Peyer's patch (tissue), 4 donors: ENCODE measurements around the gene CCNYL1.
"Not testable (repeated sequence)": the region's sequence is repeated elsewhere in the genome, so short reads cannot be mapped to it uniquely, and the experiment has no call there.

ENCODE experiments used
- POLR2A ChIP-seq, 2 donors: fragments of 450-650 bp; IDR thresholded peaks; one replicate each; pipeline ENCODE4 v1.5.1; 2017; ENCODE audit warnings: antibody characterized with exemption in 2 of 2, mild to moderate bottlenecking in 2 of 2, moderate library complexity in 2 of 2
- TF ChIP-seq, protein P1 (sequence below), 6 experiments: fragments of 450-650 bp in 4 of 6; fragments of 200-600 bp in 2 of 6; sonication (generic) in 1 of 6; IDR thresholded peaks; one replicate each; pipeline ENCODE4 v1.5.1; 2017 to 2019; ENCODE audit warnings: antibody characterized with exemption in 6 of 6, mild to moderate bottlenecking in 3 of 6, moderate library complexity in 1 of 6

DNA sequence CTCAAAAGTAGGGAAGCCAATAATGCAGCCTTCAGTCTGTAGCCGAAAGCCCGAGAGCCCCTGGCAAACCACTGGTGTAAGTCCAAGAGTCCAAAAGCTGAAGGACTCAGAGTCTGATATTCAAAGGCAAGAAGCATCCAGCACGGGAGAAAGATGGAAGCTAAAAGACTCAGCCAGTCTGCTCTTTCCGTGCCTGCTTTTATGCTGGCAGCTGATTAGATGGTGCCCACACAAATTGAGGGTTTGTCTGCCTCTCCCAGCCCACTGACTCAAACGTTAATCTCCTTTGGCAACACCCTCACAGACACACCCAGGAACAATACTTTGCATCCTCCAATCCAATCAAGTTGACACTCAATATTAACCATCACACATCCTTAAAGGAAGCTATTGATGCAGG is 14.5 kb upstream of the CCNYL1 start:
- TF ChIP-seq, protein P1, sequence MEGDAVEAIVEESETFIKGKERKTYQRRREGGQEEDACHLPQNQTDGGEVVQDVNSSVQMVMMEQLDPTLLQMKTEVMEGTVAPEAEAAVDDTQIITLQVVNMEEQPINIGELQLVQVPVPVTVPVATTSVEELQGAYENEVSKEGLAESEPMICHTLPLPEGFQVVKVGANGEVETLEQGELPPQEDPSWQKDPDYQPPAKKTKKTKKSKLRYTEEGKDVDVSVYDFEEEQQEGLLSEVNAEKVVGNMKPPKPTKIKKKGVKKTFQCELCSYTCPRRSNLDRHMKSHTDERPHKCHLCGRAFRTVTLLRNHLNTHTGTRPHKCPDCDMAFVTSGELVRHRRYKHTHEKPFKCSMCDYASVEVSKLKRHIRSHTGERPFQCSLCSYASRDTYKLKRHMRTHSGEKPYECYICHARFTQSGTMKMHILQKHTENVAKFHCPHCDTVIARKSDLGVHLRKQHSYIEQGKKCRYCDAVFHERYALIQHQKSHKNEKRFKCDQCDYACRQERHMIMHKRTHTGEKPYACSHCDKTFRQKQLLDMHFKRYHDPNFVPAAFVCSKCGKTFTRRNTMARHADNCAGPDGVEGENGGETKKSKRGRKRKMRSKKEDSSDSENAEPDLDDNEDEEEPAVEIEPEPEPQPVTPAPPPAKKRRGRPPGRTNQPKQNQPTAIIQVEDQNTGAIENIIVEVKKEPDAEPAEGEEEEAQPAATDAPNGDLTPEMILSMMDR (IDR thresholded peaks at IDR 0.05), result not testable (repeated sequence)
- TF ChIP-seq POLR2A (IDR thresholded peaks at IDR 0.05), result not testable (repeated sequence)
